ENCODE measurements around the gene AFF2.

GRCh38 chrX:148856505-148856904, 356.1 kb downstream of the AFF2 start:
- no peak for TF ChIP-seq EZH2phosphoT487 (IDR thresholded peaks at IDR 0.05; ENCODE audit: insufficient read depth, low read depth)
- TF ChIP-seq EZH2 (IDR thresholded peaks at IDR 0.05; ENCODE audit: insufficient read depth, poor library complexity, severe bottlenecking) = no peak
